NCI-H2081 (cell line): Measurements from ENCODE around the gene AFG1L.
A peak's percentile ranks its signal among the peaks of the same experiment; 100 is the strongest.
"Not testable (repeated sequence)": the region's sequence is repeated elsewhere in the genome, so short reads cannot be mapped to it uniquely, and the experiment has no call there.

Source experiments
- DNase-seq, 2 experiments: peaks; one replicate each; lab custom pipeline; 2025; lab: John Stamatoyannopoulos, UW

The AFG1L gene

DNA sequence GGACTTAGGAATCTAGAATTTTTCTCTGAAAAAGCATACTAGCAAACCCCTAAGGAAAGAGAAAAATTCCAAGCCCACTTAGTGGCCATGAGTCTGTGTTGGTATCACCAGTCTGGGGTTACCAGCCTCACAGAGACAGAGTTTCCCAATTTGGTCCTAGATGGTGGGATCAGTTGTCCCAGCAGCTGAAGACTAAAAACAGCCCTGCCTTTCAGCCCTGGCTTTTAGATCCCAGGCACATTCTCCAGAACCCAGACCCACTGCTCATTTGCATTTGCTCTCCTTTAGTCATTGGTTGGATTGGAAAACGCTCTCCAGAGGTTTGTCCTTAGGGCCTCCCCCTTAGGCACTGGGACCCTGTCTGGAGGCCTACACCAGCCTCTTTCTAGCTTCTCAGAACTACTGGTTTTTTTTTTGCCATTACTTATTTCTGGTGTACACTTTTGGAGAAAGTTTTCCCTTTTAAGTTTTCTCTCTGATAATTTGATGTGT is 226.8 kb downstream of the AFG1L start:
- no peak for DNase-seq

DNA sequence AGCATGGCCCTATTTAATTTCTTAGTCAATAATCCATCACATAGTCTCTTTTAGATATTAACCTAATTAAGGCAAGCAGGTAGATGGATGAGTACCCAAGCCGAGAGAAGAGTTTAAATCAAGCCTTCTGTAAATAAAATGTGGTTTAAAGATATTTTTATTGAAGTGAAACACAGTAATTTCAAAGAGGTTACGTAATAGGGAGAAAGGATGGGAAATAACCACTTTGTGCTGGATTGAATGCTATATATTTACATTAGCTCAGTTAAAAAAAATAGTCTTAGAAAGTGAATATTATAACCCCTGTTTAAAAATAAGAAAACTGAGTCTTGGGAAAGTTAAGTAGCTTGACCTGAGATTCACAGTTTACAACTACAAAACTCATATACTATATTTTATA is 228.8 kb downstream of the AFG1L start:
- no peak for DNase-seq

DNA sequence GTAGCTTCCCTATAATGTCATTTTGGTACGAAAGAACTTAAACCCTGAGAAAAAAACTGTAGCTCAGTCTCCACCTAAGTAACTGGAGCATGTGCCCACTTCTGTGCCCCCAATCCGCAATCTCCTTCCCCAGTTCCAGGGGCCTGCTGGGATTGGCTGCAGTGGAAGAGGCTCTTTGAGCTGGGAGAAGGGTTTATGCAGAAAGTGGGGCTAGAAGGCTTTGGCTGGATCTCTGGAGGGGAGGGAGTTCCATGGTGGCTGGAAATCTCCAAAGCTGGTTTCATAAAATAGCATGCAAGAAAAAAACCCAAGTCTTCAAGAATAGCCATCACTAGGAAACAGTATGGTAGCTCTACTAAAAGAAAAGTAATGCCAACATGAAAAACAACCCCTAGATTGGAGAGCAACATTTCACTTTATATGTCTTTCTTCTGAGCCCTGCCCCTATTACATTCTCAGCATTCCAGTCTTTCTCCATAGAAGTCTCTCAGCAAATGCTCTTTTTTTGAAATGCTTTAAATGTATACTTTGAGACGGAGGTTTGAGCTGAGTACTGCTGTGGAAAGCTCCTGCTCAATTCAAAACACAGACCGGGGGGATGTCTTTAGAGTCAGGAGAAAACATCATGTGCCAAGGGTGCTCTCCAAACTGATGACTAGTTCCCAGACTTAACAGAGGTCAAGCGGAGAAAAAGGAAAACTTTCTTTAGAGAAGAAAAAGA is 229.8 kb downstream of the AFG1L start:
- DNase-seq: no peak

DNA sequence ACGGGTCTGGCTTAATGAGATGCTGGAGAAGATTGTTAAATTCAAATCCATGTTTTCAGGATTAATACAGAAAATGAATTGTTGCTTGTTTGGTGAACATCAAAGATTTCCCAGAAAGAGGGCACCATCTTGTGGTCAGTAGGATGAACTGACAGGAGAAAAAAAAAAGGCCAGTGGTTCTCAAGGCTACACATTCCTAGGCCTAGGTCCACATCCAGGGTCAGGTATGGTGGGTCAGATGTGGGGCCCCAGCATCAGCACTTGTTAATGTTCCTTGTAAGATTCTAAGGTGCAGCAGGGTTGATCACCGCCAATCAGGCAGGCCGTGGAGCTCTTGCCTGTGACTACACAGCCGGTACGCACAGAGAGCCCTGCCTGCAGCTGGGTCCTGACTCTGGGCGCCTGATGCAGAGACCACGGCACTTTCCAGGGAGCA is 231.9 kb downstream of the AFG1L start:
- DNase-seq: peak in 1 of 2 experiments; percentile 2

DNA sequence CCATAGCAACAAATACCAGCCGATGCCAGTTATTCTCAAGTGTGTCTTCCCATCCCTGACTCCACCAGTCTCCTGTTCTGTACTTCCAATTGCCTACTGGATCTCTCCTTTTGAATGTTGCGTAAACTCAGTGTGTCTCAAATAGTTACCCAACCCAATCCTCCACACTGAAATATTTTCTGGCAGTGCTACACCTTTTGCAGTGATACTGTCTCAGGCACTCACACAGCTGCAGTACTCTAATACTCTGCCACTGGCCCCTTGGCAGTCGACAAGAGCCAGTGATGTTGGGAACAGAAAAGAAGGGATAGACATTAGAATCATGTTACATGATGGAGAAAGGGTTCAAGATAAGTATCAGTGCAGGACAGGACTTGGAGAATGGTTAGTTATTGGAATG is 234.0 kb downstream of the AFG1L start:
- DNase-seq: no peak

DNA sequence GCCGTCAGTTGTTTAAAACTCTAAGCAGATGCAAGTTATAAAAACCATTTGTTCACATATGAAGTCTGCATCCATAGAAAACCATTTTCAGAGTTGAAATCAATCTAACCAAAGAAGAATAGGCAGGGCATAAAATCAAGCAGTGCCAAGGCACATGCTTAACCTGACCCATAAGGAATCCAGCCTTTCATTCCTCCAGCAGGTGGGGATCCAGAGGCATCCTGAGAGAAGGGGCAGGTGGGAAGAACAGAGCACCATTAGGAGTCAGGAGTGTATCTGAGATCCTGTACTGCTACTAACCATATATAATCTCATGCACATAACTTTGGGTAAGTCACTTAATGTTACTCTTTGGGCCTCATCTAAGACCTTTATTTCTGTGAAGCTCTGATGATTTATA is 236.5 kb downstream of the AFG1L start:
- no peak for DNase-seq

DNA sequence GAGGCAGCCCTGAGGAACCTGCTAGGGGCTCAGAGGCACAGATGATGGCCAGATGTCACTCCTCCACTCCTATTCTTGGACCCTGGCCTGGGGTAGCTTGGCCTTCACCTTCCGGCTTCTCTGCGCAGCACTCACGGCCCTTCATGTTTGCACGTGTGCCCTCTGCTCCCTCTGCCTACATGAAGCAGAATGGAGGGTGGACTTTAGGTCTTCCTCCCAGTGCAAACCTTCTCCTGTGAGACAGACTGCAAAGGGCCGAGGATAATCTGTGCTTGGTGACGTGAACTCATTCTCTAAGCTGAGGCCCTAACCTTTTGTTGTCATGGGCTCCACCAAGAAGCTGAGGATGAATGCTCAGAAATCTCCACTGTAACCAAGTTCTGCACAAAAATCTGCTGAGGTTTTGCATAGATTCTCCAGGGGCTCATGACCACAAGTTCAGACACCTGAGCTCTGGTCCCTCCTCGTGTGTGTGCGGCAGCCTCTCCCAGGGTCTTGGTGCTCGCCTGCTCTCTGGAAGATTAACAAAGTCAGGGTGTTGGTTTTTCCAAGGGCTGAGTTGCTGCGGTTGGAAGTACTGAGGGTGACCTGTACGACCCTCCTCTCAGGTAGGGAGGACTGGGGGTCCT is 240.4 kb downstream of the AFG1L start:
- no peak for DNase-seq

DNA sequence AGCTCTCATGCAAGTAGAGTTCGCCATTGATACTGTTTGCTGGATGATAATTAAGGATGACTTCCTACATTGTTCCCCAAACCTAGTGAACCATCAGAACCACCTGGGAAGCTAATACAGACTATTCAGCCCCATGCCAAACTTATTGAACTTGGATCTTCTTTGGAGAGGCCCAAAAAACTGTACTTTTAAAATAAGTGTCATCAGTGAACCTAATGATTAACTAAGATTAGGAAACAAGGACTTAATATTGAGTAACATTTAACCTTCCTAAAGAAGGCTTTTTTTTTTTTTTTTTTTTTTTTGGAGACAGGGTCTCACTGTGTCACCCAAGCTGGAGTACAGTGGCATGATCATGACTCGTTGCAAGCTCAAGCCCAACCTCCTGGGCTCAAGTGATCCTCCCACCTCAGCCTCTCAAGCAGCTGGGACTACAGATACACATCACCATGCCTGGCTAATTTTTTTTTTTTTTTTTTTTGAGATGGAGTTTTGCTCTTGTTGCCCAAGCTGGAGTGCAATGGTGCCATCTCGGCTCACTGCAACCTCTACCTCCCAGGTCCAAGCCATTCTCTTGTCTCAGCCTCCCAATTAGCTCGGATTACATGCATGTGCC is 241.2 kb downstream of the AFG1L start:
- DNase-seq: not testable (repeated sequence)

DNA sequence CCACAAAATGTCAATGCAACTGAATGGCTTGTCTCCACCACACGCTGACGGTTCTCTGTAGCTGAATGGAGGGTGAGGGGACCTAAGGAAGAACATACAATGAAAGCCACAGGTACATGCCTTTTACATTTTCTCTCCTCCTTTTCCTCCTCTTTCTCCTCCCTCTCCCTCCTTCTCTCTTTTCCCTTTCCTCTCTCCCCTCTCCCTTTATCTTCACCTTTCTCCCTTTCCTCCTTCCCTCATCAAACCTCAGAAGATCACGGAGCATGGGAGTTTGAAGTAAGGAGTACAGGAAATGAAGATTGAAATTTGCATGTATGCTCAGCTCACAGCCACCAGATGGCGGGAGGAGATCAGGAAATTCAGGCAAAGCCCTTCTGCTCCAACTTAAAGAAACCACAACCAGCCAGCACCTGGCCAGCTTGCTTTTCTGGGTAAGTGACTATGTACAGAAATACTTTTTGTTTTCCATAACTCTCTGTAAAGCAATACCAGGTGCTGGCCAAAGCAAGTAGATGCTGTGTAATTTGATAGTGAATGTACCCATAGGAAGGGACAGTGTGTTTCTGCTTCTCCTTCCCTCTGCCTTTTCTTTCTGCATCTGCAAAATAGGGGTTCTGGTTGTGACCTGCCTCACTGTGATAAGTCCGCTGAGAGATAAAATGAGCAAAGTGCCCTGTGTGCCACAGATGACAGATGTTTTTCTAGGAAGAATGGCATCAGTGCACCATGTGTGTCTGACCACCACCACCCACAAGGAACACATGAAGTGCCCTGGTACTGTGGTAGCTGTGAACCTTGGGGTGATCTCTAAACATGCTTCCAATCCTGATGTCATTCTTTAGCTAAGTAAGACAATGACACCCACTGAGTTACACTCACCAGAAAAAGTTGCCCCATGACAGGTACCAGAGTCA is 247.2 kb downstream of the AFG1L start:
- peak; percentile 15 to 35 for DNase-seq

DNA sequence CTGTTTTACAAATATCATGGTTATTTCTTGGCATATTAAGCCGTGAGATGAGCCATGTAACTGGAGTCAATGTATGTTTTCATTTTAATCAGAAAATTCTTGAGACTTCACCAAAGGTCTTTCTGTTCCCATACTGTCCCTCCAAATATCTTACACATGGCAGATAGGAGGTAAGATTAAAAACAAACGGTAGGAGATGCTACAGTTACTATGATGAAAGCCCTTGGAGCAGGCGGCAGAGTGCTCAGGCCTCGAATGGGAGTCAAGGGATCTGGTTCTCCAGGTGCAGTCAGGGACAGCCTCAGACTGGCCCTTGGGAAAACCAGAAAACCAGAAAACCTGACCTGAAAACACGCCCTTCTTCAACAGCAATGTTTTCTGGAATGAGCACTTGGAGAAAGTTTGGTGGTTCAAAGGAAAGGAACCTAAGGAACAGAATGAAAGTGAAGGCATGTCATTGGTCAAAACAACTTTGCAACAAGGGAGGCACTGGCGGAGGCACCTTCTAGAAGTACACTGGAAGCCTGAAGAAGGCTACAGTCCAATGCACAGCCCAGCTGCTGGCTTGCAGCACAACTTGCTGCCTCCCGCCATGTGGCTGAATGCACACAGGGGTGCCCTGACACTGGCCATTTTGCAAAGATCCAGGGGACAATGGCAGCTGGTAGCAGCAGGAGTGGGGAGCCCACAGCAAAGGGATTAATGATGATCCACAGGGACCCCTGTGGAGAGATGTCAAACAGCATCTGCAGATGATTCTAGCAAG is 248.5 kb downstream of the AFG1L start:
- DNase-seq: no peak

DNA sequence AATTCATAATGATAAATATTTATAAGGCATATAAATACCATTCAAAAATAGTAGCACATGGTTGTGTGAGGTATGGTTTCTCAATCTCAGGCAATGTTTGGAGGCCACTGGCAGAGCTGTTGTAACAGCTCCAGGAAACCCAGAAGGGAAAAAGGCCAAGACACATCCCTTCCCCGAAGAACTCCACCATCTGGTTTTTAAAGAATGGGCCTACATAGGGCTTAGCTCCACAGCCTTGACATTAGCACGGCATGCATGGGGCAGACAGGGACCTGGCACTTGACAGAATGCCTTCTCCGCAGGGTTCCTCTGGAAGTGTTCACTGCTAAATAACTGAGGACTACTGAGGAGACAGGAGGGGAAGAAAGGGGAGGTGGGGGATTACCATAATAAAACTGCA is 249.8 kb downstream of the AFG1L start:
- DNase-seq: no peak

DNA sequence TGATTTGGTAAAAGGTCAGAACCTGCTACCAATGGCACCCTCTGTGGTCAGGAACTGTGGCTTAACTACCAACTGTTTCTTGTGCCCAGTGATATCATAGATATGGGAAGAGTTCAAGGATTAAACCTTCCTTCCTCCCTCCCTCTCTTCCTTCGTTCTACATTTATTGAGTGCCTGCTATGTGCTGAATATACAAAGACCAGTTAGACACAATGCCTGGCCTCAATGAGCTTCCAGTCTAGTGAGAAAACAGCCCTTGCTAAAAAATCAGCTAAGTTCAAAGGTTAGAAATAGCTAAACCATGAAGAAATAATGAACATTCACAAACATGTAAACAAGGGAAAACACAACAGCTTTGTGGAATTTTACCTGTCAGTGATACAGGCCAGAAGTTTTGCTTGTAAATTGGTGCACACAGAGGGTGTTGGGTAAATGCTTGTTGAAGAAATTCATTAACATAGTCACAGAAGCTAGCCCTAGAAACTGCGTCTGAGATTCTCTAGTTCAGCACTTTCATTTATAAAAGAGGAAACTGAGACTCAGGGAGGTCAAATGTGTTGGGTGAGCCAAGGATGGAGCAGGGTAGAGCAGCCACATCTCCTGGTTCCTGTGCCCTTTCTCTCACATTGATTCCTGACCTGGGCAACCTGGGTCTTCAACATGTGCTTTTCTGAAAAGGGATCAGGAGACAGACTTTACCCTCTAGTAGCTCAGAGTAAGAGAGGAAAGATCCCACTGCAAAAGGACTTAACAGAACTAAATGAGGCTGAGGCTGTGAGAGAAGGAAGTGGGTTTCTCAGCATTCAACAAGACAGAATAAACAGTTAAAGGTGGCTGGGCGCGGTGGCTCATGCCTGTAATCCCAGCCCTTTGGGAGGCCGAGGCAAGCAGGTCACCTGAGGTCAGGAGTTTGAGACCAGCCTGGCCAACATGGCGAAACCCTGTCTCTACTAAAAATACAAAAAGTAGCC is 251.5 kb downstream of the AFG1L start:
- DNase-seq: no peak

DNA sequence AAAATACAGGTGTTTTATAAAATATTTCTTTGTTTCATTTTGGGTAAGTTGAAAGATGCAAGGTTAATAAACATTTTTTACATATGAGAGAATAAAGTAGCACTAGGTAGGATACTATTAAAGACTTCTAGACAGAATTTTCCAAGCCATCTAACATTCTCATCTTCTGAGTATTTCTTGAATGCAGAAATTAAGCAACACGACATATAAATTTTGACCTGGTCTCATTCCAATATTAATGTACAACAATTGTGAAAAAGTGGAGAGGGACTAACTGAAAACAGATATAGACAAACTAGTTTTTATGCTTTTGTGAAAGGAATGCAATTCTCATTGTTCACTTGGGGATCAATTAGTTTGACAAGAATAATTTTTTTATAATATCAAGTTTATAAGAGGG is 254.4 kb downstream of the AFG1L start:
- DNase-seq: no peak

DNA sequence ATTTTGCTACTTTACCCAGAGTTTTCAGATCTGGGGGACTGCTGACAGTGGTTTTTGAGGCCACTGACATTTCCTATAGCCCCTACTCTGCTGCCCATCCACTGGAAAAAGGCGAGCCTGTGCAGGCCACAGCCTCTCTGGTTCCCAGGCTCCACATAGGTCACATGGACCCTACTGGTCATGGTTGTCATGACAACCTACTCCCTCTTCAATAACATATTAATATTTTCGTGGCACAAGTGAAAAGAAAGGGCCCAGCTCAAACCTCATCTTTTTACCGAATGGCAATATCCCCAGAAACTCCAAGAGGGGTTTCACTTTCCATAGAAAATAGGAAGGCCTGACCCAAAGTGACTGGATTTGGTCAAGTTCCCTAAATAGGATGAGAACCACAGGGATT is 254.9 kb downstream of the AFG1L start:
- no peak for DNase-seq

DNA sequence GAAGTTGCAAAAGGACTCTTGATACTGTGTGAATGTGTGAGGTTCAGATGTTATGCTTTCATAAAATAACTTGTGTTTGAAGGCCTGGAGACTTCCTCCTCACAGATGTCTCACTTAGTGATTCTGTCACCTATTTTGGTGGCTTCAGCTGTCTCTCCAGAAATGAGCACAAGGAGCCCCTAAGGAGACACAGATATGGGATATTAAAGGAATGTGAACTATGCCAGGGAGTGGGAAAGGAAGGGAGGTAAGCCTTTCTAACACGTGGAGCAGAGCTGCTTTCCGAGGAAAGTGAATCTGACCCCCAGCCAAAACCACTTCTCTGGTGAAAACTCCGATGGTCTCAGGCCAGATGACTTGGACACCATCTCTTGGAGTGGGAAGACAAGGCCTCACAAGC is 255.4 kb downstream of the AFG1L start:
- DNase-seq: no peak

DNA sequence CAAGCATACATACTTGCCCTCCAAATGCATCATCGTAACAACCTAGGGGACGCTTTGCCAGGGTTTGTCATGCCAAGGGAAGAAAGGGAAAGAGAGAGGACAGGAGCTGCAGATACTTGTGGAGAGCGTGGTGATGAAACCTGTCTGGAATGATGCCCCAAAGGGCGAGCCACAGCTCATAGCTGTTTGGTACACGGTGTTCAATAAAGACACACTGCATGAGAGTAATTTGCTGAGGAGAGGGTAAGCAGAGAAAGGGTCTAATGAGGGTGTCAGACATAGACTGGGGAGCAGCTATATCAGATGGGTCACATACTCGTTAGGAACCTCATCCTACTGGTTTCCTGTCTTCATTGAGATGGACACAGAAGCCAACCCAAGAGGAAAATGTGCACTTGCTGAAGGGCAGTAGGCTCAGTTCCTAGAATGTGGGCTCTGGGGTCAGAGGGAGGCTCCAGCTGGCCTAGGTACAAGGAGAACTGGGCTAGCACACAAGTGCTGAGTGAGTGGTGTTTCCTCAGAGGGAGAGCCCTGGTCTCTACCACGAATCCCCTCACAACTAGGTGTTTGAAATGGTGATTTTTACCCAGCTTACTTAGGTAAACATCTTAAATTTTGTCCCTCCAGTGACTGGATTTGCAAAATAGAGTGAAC is 260.7 kb downstream of the AFG1L start:
- no peak for DNase-seq

DNA sequence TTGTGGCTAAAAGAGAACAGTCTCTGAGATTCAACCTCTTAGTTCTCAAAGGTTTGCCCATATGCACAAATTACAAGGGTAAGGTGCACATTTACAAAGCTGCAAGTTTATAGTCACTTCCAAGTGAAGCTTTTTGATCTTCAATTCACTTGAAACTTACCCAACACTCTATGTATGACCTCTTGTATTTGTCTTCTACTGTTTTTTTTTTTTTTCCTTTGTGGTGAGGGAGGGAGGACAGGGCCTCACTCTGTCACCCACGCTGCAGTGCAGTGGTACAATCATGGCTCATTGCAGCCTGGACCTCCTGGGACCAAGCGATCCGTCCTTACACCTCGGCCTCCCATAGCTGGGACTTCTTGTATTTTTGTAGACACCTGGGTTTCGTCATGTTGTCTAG is 261.4 kb downstream of the AFG1L start:
- no peak for DNase-seq

DNA sequence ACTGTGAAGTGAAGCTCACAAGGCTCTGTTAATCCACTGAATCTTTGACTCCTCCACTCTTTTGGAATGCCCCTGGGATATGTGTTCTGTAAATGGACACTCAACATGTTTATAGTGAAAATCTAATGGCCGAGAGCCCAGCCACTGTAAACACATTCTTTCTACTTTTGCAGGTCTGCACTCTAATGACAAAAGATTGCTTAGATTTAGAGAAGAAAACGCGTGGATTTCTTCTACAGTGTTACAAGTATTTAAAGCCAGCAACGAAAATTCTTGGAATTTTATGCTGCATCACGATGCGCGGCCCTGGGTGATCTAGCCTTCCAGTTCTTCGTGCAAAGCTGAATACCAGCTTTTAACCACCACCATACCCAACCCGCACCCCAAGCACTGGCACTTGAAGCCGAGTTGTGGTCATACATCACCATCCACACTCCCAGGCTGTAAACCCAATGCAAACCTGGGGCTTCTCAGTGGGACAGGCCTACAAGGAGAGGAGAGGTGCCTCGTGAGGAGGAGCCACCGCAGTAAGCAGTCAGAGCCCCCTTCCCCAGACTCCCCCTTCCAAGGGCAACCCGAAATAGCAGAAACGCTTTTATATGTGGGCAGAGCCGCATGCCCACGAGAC is 262.1 kb downstream of the AFG1L start:
- no peak for DNase-seq
